ENCODE results near the gene PAQR9. TPM values are rescaled to one million over a fixed set of nuclear protein-coding genes. Genes with fewer than 3 reads are reported as not detected.

PAQR9 gene, protein sequence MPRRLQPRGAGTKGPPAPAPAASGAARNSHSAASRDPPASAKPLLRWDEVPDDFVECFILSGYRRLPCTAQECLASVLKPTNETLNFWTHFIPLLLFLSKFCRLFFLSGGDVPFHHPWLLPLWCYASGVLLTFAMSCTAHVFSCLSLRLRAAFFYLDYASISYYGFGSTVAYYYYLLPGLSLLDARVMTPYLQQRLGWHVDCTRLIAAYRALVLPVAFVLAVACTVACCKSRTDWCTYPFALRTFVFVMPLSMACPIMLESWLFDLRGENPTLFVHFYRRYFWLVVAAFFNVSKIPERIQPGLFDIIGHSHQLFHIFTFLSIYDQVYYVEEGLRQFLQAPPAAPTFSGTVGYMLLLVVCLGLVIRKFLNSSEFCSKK
- total RNA-seq, result not detected

GRCh38 chr3:142963516-142964448 lies at the start of gene PAQR9:
Gene PAQR9, minus strand, starts transcription at chr3:142963674. Its CDS starts 338 bp downstream, at chr3:142963336.
- H3K27me3 ChIP-seq, result peaks cover 0 to 75% (median 14%) of the 10 kb centered on the region in 4 donors
- WGBS, 2 donors, result 13 to 23% methylated on average over 9 to 13 of the region's 117 CpGs
- TF ChIP-seq CTCF (IDR thresholded peaks at IDR 0.05) (no peak), POLR2A (IDR thresholded peaks at IDR 0.05) (no peak)
- H3K27ac ChIP-seq, result no peak within 1 kb of the TSS
- peak within 1 kb of the TSS; percentile 31 to 75 (median 50) for H3K4me3 ChIP-seq
- H3K36me3 ChIP-seq, result no peaks in the 10 kb centered on the region
- intact Hi-C loops (cut with DNase I), result no loop called here
- no peaks in the 10 kb centered on the region for H3K9me3 ChIP-seq
- no peak for DNase-seq
- peaks cover 6 to 16% (median 12%) of the 10 kb centered on the region in 3 donors for H3K4me1 ChIP-seq

GRCh38 chr3:143011705-143012104 lies 48.2 kb upstream of the PAQR9 start:
- Histone ChIP-seq H3K4me3 (no peak overlapping the region), H3K9me3 (no peaks in the 10 kb centered on the region), H3K27ac (no peak overlapping the region), H3K36me3 (peaks cover 0 to 39% (median 0%) of the 10 kb centered on the region in 3 donors), H3K4me1 (peaks cover 0 to 32% (median 0%) of the 10 kb centered on the region in 3 donors), H3K27me3 (no peaks in the 10 kb centered on the region)
- WGBS, 2 donors, result 72 to 75% methylated on average over 3 of the region's 3 CpGs
- intact Hi-C loops (cut with DNase I), result no loop called here
- no peak for TF ChIP-seq POLR2A (IDR thresholded peaks at IDR 0.05)
- TF ChIP-seq CTCF (IDR thresholded peaks at IDR 0.05), result no peak
- DNase-seq, result no peak

DNA sequence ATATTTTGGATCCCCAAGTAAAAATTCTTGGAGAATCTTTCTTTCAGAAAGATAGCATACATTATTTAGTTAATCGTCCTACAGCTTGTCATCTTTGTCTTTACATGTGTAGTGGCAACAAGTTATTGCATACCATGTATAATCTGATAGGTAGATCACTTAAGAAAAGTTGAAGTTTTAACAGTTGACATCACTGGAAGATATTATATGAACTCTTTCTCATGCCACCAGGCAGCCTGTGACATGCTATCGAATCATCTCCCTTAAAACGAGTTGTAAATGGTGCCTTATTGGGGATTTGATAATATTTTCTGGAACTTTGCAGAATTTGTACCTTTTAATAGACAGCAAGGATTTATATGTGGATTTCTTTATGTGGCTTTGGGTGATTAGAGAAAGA lies 46.5 kb upstream of the PAQR9 start:
- no peak for TF ChIP-seq POLR2A (IDR thresholded peaks at IDR 0.05)
- no peak for TF ChIP-seq CTCF (IDR thresholded peaks at IDR 0.05)
- WGBS, 2 donors, result 59 to 67% methylated on average over 3 of the region's 3 CpGs
- H3K27ac ChIP-seq, result no peak overlapping the region
- H3K27me3 ChIP-seq, result no peaks in the 10 kb centered on the region
- intact Hi-C loops (cut with DNase I), result no loop called here
- no peaks in the 10 kb centered on the region for H3K9me3 ChIP-seq
- no peak overlapping the region for H3K4me3 ChIP-seq
- H3K4me1 ChIP-seq, result peaks cover 0 to 49% (median 6%) of the 10 kb centered on the region in 3 donors
- DNase-seq, result no peak
- peaks cover 0 to 30% (median 0%) of the 10 kb centered on the region in 3 donors for H3K36me3 ChIP-seq

GRCh38 chr3:143004823-143005222 lies 41.3 kb upstream of the PAQR9 start:
- peaks cover 8 to 82% (median 19%) of the 10 kb centered on the region in 3 donors for H3K4me1 ChIP-seq

More at GRCh38 chr3:143004823-143005222, 41.3 kb upstream of the PAQR9 start:
- Histone ChIP-seq H3K4me3 (no peak overlapping the region), H3K27ac (no peak overlapping the region), H3K9me3 (no peaks in the 10 kb centered on the region), H3K36me3 (no peaks in the 10 kb centered on the region), H3K27me3 (no peaks in the 10 kb centered on the region)
- TF ChIP-seq CTCF (IDR thresholded peaks at IDR 0.05), result no peak
- no peak for TF ChIP-seq POLR2A (IDR thresholded peaks at IDR 0.05)
- 83 to 85% methylated on average over 2 of the region's 2 CpGs for WGBS, 2 donors
- no peak for DNase-seq
- intact Hi-C loops (cut with DNase I), result no loop called here
